Neural cell (in vitro differentiated cells): ENCODE results near the gene PTGER1.

Experiments
- CTCF ChIP-seq: fragments of 450-650 bp; IDR thresholded peaks from 2 replicates; pipeline ENCODE4 v1.5.1; 2014; ENCODE audit warnings: antibody characterized with exemption, mild to moderate bottlenecking, moderate library complexity; ENCODE audit not compliant: poor library complexity, severe bottlenecking
- EP300 ChIP-seq: fragments of 450-650 bp; conservative IDR thresholded peaks from 2 replicates; pipeline ENCODE4 v1.6.1; 2014; ENCODE audit warnings: antibody characterized with exemption, mild to moderate bottlenecking, moderate library complexity; ENCODE audit not compliant: poor library complexity, severe bottlenecking
- EZH2 ChIP-seq: fragments of 200-600, 300-800 bp; shearing (Covaris generic), sonication (generic); IDR thresholded peaks from 2 replicates; pipeline ENCODE4 v1.6.1; 2014; ENCODE audit warnings: antibody characterized with exemption, low read length, borderline replicate concordance, mild to moderate bottlenecking; ENCODE audit not compliant: insufficient read depth, poor library complexity, severe bottlenecking
- MXI1 ChIP-seq: fragments of 450-650 bp; conservative IDR thresholded peaks from 2 replicates; pipeline ENCODE4 v1.6.1; 2014; ENCODE audit warnings: antibody characterized with exemption, mild to moderate bottlenecking; ENCODE audit not compliant: poor library complexity, severe bottlenecking
- POLR2AphosphoS5 ChIP-seq: IDR thresholded peaks from 2 replicates; pipeline ENCODE4 v1.6.1; 2012
- RAD21 ChIP-seq: fragments of 450-650 bp; conservative IDR thresholded peaks from 2 replicates; pipeline ENCODE4 v1.6.1; 2014; ENCODE audit warnings: antibody characterized with exemption, mild to moderate bottlenecking, moderate library complexity
- SMC3 ChIP-seq: fragments of 450-650 bp; conservative IDR thresholded peaks from 2 replicates; pipeline ENCODE4 v1.6.1; 2014; ENCODE audit warnings: antibody characterized with exemption, mild to moderate bottlenecking, moderate library complexity; ENCODE audit not compliant: poor library complexity
- TAF1 ChIP-seq: IDR thresholded peaks from 2 replicates; pipeline ENCODE4 v1.6.1; 2012; ENCODE audit warnings: low read depth

- TF ChIP-seq EZH2 (no peak), CTCF (no peak), POLR2AphosphoS5 (no peak), MXI1 (no peak), SMC3 (no peak), RAD21 (no peak), EP300 (no peak), TAF1 (no peak)
These were observed 39.2 kb upstream of the PTGER1 start for GRCh38 chr19:14514215-14514863.
